ENCODE data around the gene SCTR. TPM values are rescaled to one million over a fixed set of nuclear protein-coding genes. Genes with fewer than 3 reads are reported as not detected.

SCTR gene
- total RNA-seq, 1 experiment from 2014 or later: not detected

DNA sequence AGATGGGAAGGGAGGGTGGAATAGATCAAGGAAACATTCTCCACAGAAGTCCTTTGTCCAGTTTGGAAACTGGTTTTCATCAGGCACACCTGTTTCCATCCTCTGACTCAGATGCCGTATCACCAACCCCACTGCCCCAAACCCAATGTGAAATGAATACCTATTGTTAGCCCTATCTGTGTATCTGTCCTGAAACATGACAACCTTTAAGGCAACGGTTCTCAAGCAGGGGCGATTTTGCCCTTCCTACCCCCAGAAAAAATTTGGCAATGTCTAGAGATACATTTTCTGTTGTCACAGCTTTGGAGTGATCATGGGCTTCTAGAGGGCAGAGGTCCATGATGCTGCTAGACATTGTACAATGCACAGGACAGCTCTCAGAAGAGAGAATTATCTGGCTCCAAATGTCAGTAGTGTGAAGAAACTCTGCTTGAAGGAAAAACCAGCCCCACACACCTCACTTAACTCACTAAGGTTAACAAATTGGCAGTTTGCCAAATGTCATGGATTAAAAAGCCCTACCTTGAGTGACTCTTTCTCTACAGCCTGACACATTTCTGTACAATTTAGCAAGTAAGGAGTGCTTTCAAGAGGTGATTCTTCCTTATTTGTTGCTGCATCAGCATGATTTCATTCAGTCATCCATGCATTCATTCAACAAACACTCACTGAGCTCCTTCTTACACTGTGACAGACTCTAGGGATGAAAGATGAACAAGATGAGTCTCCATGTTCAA is 3.4 kb downstream of the SCTR start:
- Histone ChIP-seq H3K4me1 (replicated peaks; ENCODE audit: insufficient read depth) (no peaks in the 10 kb centered on the region), H2AFZ (no peak overlapping the region), H3K79me2 (ENCODE audit: low read depth) (no peaks in the 10 kb centered on the region), H3K9me2 (ENCODE audit: insufficient read depth) (no peaks in the 10 kb centered on the region), H3F3A (ENCODE audit: insufficient read depth, low read depth) (no peaks in the 10 kb centered on the region), H3K36me3 (ENCODE audit: low read depth) (no peaks in the 10 kb centered on the region), H3K4me2 (no peak overlapping the region), H3K9me3 (ENCODE audit: insufficient read depth, low read depth) (no peaks in the 10 kb centered on the region), H4K20me1 (ENCODE audit: insufficient read depth) (no peaks in the 10 kb centered on the region), H3K4me3 (no peak overlapping the region), H3K27ac (no peak overlapping the region), H3K27me3 (ENCODE audit: insufficient read depth, low read depth) (peaks cover 34% of the 10 kb centered on the region)
- CTCF ChIA-PET: no interaction called here
- TF ChIP-seq, protein P1, sequence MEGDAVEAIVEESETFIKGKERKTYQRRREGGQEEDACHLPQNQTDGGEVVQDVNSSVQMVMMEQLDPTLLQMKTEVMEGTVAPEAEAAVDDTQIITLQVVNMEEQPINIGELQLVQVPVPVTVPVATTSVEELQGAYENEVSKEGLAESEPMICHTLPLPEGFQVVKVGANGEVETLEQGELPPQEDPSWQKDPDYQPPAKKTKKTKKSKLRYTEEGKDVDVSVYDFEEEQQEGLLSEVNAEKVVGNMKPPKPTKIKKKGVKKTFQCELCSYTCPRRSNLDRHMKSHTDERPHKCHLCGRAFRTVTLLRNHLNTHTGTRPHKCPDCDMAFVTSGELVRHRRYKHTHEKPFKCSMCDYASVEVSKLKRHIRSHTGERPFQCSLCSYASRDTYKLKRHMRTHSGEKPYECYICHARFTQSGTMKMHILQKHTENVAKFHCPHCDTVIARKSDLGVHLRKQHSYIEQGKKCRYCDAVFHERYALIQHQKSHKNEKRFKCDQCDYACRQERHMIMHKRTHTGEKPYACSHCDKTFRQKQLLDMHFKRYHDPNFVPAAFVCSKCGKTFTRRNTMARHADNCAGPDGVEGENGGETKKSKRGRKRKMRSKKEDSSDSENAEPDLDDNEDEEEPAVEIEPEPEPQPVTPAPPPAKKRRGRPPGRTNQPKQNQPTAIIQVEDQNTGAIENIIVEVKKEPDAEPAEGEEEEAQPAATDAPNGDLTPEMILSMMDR (conservative IDR thresholded peaks at IDR 0.05): no peak
- no peak for TF ChIP-seq EZH2 (IDR thresholded peaks at IDR 0.05; ENCODE audit: low read depth)
- DNase-seq: no peak
- no TSS peak for BruUV-seq (replicated peaks)
- intact Hi-C loops (cut with micrococcal nuclease; ENCODE audit: unreplicated experiment): no loop called here
- POLR2A ChIA-PET (ENCODE audit: unreplicated experiment): no interaction called here

DNA sequence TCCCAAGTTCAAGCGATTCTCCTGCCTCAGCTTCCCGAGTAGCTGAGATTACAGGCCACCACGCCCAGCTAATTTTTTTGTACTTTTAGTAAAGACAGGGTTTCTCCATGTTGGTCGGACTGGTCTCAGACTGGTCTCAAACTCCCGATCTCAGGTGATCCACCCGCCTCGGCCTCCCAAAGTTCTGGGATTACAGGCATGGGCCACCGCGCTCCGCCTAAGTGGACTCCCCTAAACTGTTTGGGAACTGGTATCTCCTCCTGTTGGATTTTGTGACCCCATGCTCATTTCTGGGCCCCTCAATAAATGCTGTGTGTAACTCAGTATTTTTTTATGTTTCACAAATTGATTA is 5.2 kb downstream of the SCTR start:
- Histone ChIP-seq H3K79me2 (ENCODE audit: low read depth) (no peaks in the 10 kb centered on the region), H3K9me2 (ENCODE audit: insufficient read depth) (no peaks in the 10 kb centered on the region), H3K4me3 (no peak overlapping the region), H2AFZ (no peak overlapping the region), H3K27ac (no peak overlapping the region), H3K4me2 (no peak overlapping the region), H4K20me1 (ENCODE audit: insufficient read depth) (no peaks in the 10 kb centered on the region), H3K4me1 (replicated peaks; ENCODE audit: insufficient read depth) (no peaks in the 10 kb centered on the region), H3K27me3 (ENCODE audit: insufficient read depth, low read depth) (peaks cover 32% of the 10 kb centered on the region; the same call in 1 of the 2 replicates), H3F3A (ENCODE audit: insufficient read depth, low read depth) (no peaks in the 10 kb centered on the region), H3K36me3 (ENCODE audit: low read depth) (no peaks in the 10 kb centered on the region), H3K9me3 (ENCODE audit: insufficient read depth, low read depth) (no peaks in the 10 kb centered on the region)
- BruUV-seq (replicated peaks): no TSS peak
- DNase-seq: no peak
- no peak for TF ChIP-seq EZH2 (IDR thresholded peaks at IDR 0.05; ENCODE audit: low read depth)
- TF ChIP-seq, protein P1 (conservative IDR thresholded peaks at IDR 0.05): no peak
- POLR2A ChIA-PET (ENCODE audit: unreplicated experiment): no interaction called here
- CTCF ChIA-PET: interaction anchor here (0.7 kb wide), 1 partner anchor 297 kb away, joined by 16 read pairs; no protein-coding TSS in a partner anchor
- intact Hi-C loops (cut with micrococcal nuclease; ENCODE audit: unreplicated experiment): no loop called here

DNA sequence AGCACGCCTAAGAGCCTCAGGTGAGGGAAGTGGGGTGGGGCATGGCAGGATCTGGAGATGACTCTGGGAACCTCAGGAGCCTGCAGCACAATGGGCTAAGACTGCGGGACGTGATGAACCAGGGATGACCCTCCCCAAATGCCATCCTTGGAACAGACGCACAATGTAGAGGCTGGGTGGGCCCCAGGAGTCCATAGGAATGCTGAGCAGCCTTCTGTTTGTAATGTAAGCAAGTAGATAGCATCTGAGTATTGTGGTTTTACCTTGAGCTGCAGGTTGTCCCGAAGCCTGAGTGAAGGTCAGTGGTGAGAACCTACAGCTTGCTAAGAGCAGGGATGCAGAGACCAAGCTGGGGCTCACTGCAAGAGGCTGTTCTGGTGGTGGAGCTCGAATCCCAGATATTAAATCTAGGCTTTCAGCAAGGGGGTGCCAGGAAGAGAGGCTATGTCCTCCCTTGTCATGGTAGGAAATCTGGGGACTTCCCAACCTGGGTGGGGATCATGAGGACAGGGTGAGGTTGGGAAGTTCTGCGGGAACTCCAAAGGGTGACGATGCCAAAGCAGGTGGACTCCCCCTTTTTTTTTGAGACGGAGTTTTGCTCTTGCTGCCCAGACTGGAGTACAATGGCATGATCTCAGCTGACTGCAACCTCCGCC is 5.8 kb downstream of the SCTR start:
- no peaks in the 10 kb centered on the region for H3K79me2 ChIP-seq (ENCODE audit: low read depth)
- H3K36me3 ChIP-seq (ENCODE audit: low read depth): no peaks in the 10 kb centered on the region
- H3K4me1 ChIP-seq (replicated peaks; ENCODE audit: insufficient read depth): no peaks in the 10 kb centered on the region
- H3K4me2 ChIP-seq: no peak overlapping the region
- TF ChIP-seq EZH2 (IDR thresholded peaks at IDR 0.05; ENCODE audit: low read depth): no peak
- TF ChIP-seq, protein P1 (conservative IDR thresholded peaks at IDR 0.05): no peak
- intact Hi-C loops (cut with micrococcal nuclease; ENCODE audit: unreplicated experiment): no loop called here
- H2AFZ ChIP-seq: no peak overlapping the region
- H4K20me1 ChIP-seq (ENCODE audit: insufficient read depth): no peaks in the 10 kb centered on the region
- no peaks in the 10 kb centered on the region for H3F3A ChIP-seq (ENCODE audit: insufficient read depth, low read depth)
- ChIA-PET CTCF (no interaction called here), POLR2A (ENCODE audit: unreplicated experiment) (no interaction called here)
- no peak overlapping the region for H3K4me3 ChIP-seq
- no peaks in the 10 kb centered on the region for H3K9me2 ChIP-seq (ENCODE audit: insufficient read depth)
- peaks cover 31% of the 10 kb centered on the region; the same call in 1 of the 2 replicates for H3K27me3 ChIP-seq (ENCODE audit: insufficient read depth, low read depth)
- no TSS peak for BruUV-seq (replicated peaks)
- H3K27ac ChIP-seq: no peak overlapping the region
- no peaks in the 10 kb centered on the region for H3K9me3 ChIP-seq (ENCODE audit: insufficient read depth, low read depth)
- no peak for DNase-seq

All from PC-9 (cell line).